ENCODE measurements around the gene MRPL12. TPM values are rescaled to one million over a fixed set of nuclear protein-coding genes. Genes with fewer than 3 reads are reported as not detected.

Gene MRPL12
- total RNA-seq: 53.9 to 56.7 TPM (median 54.1 TPM) in 3 replicates

DNA sequence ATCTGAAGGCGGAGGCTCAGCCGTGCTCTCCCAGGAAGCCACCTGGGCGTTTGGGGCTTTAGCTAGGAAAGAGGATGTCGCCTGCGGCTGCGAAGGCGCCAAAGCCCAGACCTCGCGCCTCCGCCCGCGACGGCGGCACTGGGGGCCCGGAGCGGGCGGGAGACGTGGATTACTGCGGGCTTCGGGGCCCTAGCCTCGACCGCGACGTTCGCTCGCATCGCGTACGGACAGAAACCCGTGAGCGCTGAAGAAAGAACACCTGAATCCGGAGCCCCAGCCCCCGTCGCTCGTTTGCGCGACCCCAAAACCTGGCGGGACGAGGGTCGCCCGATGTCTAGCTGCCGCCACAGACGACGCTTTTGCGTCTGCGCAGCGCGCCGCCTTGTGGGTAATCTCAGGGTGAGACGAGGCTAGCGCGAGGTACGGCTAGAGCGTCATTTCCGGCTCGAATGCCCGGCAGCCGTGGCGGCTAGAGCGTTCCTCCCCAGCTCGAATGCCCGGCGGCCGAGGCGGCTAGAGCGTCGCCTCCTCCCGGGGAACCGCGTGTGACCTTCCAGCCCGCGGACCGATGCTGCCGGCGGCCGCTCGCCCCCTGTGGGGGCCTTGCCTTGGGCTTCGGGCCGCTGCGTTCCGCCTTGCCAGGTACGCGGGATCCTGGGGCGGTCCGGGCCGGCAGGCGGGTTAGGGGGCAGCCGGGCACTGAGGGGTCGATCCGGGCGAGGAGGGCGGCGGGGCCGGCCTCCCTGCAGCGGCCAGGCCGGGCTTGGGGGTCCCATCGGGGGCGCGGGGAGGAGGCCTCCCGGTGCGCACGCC lies at the start of gene MRPL12:
TSS of gene MRPL12 (plus strand) at position 434 of the 813 bp plus-strand sequence. CDS start at position 569, 135 bp downstream.
- no peaks in the 10 kb centered on the region for H3K9me3 Mint-ChIP-seq
- TF ChIP-seq, protein P1, sequence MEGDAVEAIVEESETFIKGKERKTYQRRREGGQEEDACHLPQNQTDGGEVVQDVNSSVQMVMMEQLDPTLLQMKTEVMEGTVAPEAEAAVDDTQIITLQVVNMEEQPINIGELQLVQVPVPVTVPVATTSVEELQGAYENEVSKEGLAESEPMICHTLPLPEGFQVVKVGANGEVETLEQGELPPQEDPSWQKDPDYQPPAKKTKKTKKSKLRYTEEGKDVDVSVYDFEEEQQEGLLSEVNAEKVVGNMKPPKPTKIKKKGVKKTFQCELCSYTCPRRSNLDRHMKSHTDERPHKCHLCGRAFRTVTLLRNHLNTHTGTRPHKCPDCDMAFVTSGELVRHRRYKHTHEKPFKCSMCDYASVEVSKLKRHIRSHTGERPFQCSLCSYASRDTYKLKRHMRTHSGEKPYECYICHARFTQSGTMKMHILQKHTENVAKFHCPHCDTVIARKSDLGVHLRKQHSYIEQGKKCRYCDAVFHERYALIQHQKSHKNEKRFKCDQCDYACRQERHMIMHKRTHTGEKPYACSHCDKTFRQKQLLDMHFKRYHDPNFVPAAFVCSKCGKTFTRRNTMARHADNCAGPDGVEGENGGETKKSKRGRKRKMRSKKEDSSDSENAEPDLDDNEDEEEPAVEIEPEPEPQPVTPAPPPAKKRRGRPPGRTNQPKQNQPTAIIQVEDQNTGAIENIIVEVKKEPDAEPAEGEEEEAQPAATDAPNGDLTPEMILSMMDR (IDR thresholded peaks at IDR 0.05; ENCODE audit: unreplicated experiment): peak; percentile 40
- H3K4me3 Mint-ChIP-seq: peak within 1 kb of the TSS; percentile 95
- peak; percentile 78 to 88 for DNase-seq (ENCODE audit: low spot score in 2 of 2, unreplicated experiment in 2 of 2)
- H3K27ac Mint-ChIP-seq: peak within 1 kb of the TSS; percentile 98
- peaks cover 22% of the 10 kb centered on the region for H3K36me3 Mint-ChIP-seq
- H3K27me3 Mint-ChIP-seq (ENCODE audit: low read depth): no peaks in the 10 kb centered on the region
- peaks cover 22% of the 10 kb centered on the region for H3K4me1 Mint-ChIP-seq

DNA sequence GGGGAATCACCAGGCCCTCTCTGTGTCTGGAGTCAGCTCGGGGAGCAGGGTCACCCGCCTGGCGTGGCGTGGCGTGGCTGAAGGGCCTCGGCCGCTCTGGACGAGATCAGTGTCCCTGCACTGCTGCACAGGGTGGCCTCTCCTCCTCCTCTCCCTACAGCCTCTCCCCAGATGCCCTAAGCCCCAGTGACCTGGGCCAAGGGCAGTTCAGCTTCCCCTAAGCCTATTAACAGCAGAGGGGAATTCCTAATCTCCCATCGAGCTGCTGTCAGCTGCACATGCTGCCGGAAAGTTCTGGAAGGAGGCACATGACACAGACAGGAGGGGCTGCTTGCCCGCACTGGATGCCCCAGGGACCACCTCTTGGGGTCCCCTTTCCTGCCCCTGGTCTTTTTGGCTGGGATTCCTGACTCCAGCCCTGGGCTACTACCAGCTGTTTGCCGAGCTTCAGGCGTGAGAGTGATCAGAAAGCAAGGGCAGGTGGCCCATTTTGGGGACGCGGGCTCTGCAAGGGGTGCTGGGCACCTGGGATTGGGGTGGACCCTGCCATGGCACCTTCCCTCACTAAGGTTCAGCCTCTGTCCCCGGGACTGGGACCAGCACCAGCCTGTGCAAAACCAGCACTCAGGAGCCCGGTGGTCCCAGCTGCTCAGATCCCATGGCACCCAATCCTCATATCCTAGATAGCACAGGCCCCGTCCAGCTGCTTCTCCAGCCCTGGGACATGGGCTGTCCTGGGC lies 47.6 kb upstream of the MRPL12 start:
- Mint-ChIP-seq H3K27me3 (ENCODE audit: low read depth) (no peaks in the 10 kb centered on the region), H3K9me3 (no peaks in the 10 kb centered on the region), H3K4me3 (no peak overlapping the region), H3K27ac (no peak overlapping the region), H3K36me3 (no peaks in the 10 kb centered on the region), H3K4me1 (peaks cover 15% of the 10 kb centered on the region)
- DNase-seq (ENCODE audit: low spot score in 2 of 2, unreplicated experiment in 2 of 2): no peak
- TF ChIP-seq, protein P1 (IDR thresholded peaks at IDR 0.05; ENCODE audit: unreplicated experiment): no peak

DNA sequence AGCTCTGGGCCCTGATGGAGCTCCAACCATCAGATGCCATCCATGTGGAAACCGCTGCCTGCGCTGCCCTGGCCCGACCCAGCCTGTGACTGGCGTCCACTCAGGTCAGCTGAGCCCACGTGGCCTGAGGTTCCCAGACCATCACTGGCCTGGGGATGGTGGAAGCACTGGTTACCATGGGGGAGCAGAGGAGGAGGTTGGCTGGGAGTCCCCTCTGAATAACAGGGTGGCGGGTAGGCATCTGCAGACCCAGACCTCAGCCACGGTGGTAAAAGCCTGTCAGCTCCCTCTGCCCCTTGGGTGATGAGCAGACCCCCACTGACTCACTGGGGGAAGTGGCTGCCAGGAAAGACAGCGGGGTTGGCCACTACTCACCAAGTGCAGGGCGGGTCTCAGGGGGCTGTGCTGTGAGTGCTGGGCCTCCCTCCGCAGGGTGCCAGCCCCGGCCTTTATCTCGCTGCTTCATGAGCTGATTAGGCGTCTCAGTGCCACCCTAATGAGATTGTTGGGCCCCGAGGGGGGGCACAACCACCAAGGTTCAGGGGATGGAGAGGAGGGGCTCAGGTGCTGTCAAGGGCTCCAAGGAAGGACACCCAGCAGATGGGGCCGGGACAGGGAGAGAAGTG lies 46.9 kb upstream of the MRPL12 start, which contains the start of gene PDE6G:
TSS of gene PDE6G (minus strand) at position 425 of the 626 bp plus-strand sequence. CDS start 3,237 bp downstream, outside the sequence.
- H3K27me3 Mint-ChIP-seq (ENCODE audit: low read depth): no peaks in the 10 kb centered on the region
- no peaks in the 10 kb centered on the region for H3K36me3 Mint-ChIP-seq
- H3K4me1 Mint-ChIP-seq: peaks cover 15% of the 10 kb centered on the region
- H3K9me3 Mint-ChIP-seq: no peaks in the 10 kb centered on the region
- TF ChIP-seq, protein P1 (IDR thresholded peaks at IDR 0.05; ENCODE audit: unreplicated experiment): no peak
- no peak within 1 kb of the TSS for H3K27ac Mint-ChIP-seq
- no peak for DNase-seq (ENCODE audit: low spot score in 2 of 2, unreplicated experiment in 2 of 2)
- H3K4me3 Mint-ChIP-seq: no peak within 1 kb of the TSS

DNA sequence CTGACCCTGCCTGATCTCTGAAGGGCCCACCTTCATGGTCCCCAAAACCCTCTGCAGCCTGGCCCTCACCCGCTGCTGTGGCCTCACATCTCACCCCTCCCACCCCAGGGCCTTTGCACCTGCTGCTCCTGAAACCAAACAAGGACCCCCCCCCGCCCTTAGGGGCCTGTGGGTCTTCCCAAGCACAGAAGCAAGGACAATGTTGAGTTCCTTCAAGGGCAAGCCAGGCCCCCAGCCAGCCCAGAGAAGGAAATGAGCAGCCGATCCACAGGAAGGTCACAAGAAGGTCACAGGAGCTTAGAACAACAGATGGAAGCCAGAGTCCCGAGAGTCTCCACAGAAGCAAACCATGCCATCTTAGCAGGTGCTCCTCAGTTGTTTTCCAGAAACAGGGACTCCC lies 46.3 kb upstream of the MRPL12 start:
- no peak for DNase-seq (ENCODE audit: low spot score in 2 of 2, unreplicated experiment in 2 of 2)
- H3K27ac Mint-ChIP-seq: no peak overlapping the region
- peaks cover 12% of the 10 kb centered on the region for H3K4me1 Mint-ChIP-seq
- no peaks in the 10 kb centered on the region for H3K27me3 Mint-ChIP-seq (ENCODE audit: low read depth)
- no peak overlapping the region for H3K4me3 Mint-ChIP-seq
- no peaks in the 10 kb centered on the region for H3K9me3 Mint-ChIP-seq
- TF ChIP-seq, protein P1 (IDR thresholded peaks at IDR 0.05; ENCODE audit: unreplicated experiment): no peak
- no peaks in the 10 kb centered on the region for H3K36me3 Mint-ChIP-seq

DNA sequence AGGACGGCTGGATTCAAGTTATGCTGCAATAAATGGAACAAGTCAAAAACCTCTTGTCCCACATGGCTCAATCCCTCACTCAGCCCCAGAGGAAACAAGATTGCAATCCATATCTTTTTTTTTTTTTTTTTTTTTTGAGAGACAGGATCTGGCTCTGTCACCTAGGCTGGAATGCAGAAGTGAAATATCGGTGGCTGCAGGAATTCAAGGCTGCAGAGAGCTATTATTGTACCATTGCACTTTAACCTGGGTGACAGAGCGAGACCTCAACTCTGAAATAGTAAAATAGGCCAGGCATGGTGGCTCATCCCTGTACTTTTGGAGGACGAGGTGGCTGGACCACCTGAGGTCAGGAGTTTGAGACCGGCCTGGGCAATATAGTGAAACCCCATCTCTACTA lies 44.1 kb upstream of the MRPL12 start:
- no peaks in the 10 kb centered on the region for H3K9me3 Mint-ChIP-seq
- H3K27ac Mint-ChIP-seq: peak overlapping the region; percentile 50
- no peak for DNase-seq (ENCODE audit: low spot score in 2 of 2, unreplicated experiment in 2 of 2)
- H3K4me1 Mint-ChIP-seq: peaks cover 3% of the 10 kb centered on the region
- no peaks in the 10 kb centered on the region for H3K27me3 Mint-ChIP-seq (ENCODE audit: low read depth)
- TF ChIP-seq, protein P1 (IDR thresholded peaks at IDR 0.05; ENCODE audit: unreplicated experiment): no peak
- no peak overlapping the region for H3K4me3 Mint-ChIP-seq
- H3K36me3 Mint-ChIP-seq: no peaks in the 10 kb centered on the region

Measured in mesothelial cell of epicardium (in vitro differentiated cells).